HG02763 (cell line): ENCODE data around the gene SRPK2.
"Not testable (repeated sequence)": the region's sequence is repeated elsewhere in the genome, so short reads cannot be mapped to it uniquely, and the experiment has no call there.

Experiments
- ATAC-seq: cut with Tn5 transposase; IDR thresholded peaks from one replicate; pipeline ENCODE4 v1.9.1; 2021; ENCODE audit warnings: mild to moderate bottlenecking, moderate library complexity; ENCODE audit not compliant: unreplicated experiment

Gene SRPK2

GRCh38 chr7:105198223-105198622 is 190.5 kb downstream of the SRPK2 start:
- ATAC-seq = no peak

- ATAC-seq = no peak
These were observed 192.2 kb downstream of the SRPK2 start for GRCh38 chr7:105196473-105196872.

GRCh38 chr7:105195891-105196290 is 192.8 kb downstream of the SRPK2 start:
- no peak for ATAC-seq

- ATAC-seq = not testable (repeated sequence)
These were observed 193.8 kb downstream of the SRPK2 start for GRCh38 chr7:105194959-105195358.

GRCh38 chr7:105191331-105191730 is 197.4 kb downstream of the SRPK2 start:
- ATAC-seq = no peak

GRCh38 chr7:105189859-105190492 is 198.7 kb downstream of the SRPK2 start:
- no peak for ATAC-seq

- no peak for ATAC-seq
These were observed 200.5 kb downstream of the SRPK2 start for GRCh38 chr7:105188201-105188600.

GRCh38 chr7:105187302-105188169 is 201.2 kb downstream of the SRPK2 start:
- no peak for ATAC-seq

GRCh38 chr7:105185290-105186010 is 203.3 kb downstream of the SRPK2 start:
- ATAC-seq = no peak

- ATAC-seq = no peak
These were observed 208.7 kb downstream of the SRPK2 start for GRCh38 chr7:105180002-105180401.

GRCh38 chr7:105178928-105179541 is 209.7 kb downstream of the SRPK2 start:
- ATAC-seq = no peak

- ATAC-seq = no peak
These were observed 210.5 kb downstream of the SRPK2 start for GRCh38 chr7:105178177-105178576.

- ATAC-seq = no peak
These were observed 211.7 kb downstream of the SRPK2 start for GRCh38 chr7:105177026-105177425.

- no peak for ATAC-seq
These were observed 215.1 kb downstream of the SRPK2 start for GRCh38 chr7:105173586-105173985.

- no peak for ATAC-seq
These were observed 224.0 kb downstream of the SRPK2 start for GRCh38 chr7:105164751-105165150.

GRCh38 chr7:105163718-105164117 is 225.0 kb downstream of the SRPK2 start:
- no peak for ATAC-seq

- no peak for ATAC-seq
These were observed 227.4 kb downstream of the SRPK2 start for GRCh38 chr7:105161366-105161765.

- no peak for ATAC-seq
These were observed 231.4 kb downstream of the SRPK2 start for GRCh38 chr7:105157278-105157677.

- no peak for ATAC-seq
These were observed 232.0 kb downstream of the SRPK2 start for GRCh38 chr7:105156731-105157130.

GRCh38 chr7:105154084-105154483 is 234.6 kb downstream of the SRPK2 start:
- no peak for ATAC-seq

- no peak for ATAC-seq
These were observed 235.2 kb downstream of the SRPK2 start for GRCh38 chr7:105153531-105153930.
